Measurements from ENCODE around the gene TUBB8.
"Not testable (repeated sequence)": the region's sequence is repeated elsewhere in the genome, so short reads cannot be mapped to it uniquely, and the experiment has no call there.

Gene TUBB8

DNA sequence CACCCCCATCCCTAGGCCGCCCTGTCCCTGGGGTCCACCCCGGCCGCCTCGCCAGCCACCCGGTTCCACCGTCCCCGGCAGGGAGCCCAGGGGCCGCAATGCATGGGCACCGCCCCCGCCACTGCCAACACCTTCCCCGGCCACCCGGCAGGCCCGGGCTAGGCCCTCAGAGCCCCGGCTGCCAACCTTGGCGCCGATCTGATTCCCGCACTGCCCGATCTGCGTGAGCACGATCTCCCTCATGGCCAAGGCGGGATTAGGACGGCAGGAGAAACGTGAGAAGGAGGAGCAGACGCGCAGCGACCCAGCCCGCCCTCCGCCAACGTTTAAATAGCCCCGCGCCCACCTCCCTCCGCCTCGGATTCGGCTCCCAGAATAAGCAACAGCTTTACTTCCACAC, at the start of gene TUBB8:
Gene TUBB8 (minus strand): TSS at position 301 of the 400 bp plus-strand sequence. CDS start 58 bp downstream, at position 243.
- no peak for DNase-seq

DNA sequence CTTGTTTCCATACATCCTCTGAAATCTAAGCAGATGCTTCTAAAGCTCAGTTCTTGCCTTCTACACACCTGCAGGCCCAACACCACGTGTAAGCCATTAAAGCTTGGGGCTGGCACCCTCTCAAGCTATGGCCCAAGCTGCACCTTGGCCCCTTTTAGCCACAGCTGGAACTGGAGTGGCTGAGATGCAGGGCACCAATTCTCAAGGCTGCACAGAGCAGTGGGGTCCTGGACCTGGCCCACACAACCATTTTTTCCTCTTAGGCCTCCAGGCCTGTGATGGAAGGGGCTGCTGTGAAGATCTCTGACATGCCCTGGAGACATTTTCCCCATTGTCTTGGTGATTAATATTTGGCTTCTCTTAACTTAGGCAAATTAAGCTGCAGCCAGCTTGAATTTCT, 47.4 kb upstream of the TUBB8 start:
- DNase-seq = no peak

DNA sequence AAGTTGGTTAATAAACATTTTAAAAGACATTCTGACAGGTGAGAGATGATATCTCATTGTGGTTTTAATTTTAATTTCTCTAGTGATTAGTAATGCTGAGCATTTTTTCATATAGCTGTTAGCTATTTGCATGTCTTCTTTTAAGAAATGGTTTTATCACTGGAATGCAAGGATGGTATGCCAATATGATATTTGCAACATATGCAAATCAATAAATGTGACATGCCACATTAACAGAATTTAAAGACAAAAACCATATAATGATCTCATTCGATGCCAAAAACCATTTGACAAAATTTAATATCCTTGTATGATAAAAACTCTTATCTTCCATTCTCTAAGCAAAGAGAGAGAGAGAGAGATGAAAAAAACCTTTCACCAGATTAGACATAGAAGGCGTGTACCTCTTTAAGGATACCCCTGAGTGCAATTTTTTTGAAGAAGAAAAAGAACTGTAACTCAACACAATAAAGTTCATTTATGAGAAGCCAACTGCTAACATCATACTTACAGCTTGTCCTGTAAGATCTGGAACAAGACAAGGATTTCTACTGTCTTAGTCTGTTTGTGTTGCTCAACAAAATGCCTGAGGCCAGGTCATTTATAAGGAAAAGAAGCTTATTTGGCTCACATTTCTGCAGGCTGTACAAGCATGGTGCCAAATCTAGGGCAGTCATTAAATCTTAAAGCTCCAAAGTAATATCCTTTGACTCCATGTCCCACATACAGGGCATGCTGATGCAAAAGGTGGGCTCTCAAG, 46.4 kb upstream of the TUBB8 start:
- no peak for DNase-seq

DNA sequence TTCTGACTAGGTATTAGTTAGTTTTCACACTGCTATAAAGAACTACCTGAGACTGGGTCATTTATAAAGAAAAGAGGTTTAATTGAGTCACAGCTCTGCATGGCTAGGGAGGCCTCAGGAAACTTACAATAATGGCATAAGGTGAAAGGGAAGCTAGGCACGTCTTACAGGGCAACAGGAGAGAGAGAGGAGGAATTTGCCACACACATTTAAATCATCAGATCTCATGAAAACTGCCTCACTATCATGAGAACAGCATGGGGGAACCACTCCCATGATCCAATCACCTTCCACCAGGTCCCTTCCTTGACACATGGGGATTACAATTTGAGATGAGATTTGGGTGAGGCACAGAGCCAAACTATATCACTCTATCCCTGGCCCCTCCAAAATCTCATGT, 45.5 kb upstream of the TUBB8 start:
- no peak for DNase-seq

DNA sequence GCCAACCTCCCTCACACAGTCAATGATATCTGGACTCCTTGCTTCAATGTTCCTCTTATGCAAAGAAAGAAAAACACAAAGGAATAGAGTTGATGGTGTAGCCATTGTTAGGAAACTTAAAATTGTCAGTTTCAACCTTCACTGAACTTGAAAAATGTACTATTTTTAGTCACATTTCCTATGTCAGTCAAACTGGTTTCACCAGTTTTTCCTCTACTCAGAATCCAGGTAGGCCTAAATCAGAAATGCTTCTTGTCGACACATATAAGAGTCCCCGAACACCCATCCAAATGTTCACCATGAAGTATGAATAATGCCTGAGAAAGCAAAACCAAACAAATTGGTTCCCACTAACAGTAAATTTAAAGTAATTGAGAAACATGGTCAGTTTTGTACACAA, 43.8 kb upstream of the TUBB8 start:
- DNase-seq = no peak

DNA sequence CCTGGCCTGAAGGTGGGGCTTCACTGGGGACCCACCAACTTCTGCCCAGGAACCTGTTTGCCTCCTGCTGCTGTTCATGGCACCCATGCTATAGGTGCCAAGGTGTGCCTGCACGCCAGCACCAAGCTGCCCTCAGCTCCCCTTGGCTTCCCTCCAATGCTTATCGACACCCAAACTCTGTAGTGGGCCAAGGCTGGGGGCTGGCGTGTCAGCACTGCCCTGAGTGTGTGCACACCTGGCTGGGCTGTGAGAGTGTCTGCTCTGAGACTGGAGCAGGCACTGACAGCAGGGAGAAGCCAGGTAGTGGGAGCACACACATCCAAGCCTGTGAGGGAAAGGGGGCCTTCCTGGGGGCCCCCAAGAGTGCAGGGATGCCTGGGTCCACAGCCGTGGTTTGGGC, 43.1 kb upstream of the TUBB8 start:
- DNase-seq = no peak

DNA sequence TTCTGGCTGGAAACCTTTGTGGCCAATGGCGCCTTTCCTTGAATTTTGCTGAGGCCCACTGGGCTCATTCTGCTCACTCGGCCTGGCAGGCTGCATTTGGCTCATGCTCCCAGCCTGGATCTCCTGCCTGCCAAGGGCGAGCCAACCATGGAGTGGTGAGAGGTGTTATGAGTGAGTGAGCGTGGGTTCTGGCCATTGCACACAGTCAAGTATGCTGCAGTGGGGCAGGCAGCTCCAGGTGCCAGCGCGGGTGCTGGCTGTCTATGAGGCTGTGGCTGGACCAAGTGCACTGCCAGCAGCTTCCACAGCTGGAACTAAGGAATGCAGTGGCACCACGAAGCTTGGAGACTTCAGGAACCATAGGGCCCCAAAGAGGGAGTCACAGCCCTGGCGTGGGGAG, 42.2 kb upstream of the TUBB8 start:
- DNase-seq = no peak

DNA sequence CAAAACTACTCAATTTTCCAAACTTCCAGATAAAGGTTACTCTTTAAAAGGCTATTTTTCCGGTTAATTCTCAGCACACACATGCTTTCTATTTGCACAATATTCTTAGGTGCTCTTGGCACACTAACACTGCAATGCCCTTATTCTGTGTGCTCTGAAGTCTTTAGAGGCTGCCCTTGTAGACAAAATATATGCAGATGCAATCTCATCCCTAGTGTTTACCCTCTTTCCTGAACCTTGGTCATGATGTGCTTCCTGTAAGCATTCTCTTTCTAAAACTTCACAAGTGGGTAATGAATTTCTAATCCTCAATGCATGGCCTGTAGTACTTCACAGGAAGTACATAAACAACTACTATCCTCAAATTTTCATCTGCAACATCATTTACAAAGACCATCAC, 41.1 kb upstream of the TUBB8 start:
- no peak for DNase-seq

DNA sequence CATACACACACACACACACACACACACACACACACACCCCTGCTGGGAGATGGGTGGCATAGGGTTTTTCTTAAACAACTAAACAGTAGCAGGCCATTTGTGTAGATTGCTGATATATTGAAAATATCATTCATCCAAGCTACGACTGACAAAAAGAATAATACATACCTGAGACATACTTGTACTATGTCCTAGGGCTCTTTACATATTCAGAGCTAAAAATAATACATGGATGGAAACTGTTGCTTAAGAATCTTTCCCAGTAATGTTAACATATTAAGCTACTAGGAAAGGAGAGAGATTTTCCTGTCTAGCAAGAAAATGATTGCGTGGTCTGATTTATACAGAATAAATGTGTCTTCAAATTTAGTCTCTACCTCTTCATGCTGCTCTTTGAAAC, 40.2 kb upstream of the TUBB8 start:
- no peak for DNase-seq

DNA sequence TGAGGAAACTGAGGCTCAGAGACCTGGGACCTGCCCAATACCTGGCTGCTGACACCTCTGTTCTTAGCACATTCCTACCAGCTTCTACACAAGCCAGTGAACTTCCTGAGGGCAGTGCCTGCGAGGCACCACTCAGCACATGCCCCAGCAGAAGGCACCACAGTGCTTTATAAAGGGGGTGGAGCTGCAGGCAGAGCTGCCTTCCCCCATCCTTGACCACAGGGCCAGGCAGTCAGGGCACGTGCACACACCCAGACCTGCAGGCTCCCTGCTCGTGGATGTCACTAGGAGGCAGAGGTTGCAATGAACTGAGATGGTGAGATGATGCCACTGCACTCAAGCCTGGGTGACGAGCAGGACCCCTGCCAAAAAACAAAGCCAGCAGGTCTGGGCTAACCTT, 39.2 kb upstream of the TUBB8 start:
- no peak for DNase-seq

DNA sequence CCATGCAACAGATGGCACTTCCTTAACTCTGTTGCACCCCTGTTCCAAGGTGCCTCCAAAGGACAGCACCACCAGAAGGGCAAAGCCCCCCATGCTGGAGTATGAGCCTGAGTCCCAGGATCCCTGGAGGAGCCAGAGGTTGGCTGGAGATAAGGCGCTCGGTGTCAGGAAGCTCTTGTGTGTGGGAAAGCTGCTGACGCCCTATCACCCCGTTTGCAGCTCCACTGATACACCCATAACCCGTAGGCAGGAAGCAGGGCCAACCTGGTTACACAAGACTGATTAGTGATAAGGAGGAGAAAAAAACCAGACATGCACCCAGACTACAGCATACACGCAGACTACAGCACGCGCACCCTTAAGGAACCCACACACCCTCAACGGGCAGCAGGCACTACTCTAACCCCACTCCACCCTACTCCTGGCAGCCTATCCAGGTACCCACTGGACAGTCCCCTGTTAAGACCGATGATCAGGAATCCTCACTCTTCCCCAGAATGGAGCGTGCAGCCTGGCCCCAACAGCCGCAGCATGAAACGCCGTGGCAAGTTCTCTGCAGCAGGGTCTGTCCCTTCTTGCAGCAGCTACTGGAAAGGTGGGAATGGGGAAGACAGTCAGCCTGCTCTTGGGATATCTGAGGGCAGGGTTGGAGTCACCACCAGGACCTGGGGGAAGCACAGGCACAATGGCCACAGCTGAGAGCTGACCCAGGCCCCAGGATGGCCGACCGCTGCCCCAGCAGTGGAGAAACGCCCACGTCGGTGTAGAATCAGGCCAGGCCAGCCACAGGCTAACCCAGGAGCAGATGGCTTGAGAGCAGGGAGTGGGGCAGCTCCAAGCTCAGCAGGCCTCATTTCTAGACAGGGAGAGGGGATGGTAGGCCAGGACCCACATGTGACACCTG, 38.3 kb upstream of the TUBB8 start:
- no peak for DNase-seq

DNA sequence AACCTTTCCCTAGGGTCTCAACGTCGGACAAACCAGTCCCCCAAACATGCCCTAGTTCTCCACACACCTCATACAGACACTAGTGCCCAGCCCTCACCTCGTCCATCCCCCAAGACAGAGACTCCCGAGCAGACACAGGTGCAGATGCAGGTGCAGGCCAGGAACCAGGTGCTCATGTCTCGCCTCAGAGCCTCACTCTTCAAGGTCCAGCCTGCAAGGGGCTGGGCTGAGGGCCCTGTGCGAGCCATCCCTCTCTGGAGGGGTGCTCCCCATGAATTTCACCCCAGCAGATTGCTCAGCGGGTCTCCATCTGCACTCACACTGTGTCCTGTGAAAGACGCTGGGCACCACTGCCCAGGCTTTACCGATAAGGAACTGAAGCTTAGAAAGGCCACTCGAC, 36.9 kb upstream of the TUBB8 start:
- DNase-seq = no peak

DNA sequence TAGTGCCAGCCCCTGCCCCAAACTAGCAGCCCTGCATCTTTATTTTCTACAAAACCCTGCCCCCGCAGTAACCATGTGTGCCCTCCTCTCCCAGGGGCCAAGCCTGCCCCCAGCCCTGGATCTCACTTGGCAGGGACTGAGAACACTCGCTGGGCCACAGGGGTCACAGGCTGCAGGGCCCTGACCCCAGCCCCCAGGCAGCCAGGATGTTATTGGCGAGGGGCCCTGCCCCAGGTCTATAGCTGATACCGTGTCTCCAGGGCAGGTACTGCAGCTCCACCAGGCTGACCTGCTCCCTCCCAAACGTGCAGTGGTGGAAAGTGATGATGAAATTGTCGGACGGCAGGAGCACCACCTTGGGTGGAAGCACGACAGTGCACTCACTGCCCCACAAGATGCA, 35.9 kb upstream of the TUBB8 start:
- DNase-seq = no peak

DNA sequence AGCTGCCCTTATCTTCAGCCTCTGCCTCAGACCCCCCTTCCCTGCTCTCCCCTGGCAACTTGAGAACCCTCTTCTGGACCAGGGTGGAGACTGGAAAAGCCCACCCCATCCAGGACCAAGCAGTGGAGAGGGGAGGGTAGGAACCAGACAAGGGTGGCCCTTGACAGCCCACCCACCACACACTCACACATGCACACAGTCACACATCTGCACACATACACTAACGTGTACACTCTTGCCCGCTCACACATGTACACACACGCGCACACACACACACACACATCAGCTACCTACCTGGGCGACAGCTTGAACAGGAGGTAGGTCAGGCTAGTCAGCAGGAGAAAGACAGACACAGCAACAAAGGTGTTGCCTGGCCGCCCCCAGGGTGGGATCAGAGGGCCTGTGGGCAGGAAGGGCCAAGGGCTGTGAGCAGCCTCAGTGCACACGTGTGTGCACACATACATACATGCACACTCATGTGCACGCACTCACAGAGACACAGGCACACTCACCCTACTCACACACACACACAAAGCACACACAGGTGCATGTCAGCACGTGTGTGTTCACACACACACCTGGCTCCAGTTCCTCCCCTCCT, 34.9 kb upstream of the TUBB8 start:
- no peak for DNase-seq

DNA sequence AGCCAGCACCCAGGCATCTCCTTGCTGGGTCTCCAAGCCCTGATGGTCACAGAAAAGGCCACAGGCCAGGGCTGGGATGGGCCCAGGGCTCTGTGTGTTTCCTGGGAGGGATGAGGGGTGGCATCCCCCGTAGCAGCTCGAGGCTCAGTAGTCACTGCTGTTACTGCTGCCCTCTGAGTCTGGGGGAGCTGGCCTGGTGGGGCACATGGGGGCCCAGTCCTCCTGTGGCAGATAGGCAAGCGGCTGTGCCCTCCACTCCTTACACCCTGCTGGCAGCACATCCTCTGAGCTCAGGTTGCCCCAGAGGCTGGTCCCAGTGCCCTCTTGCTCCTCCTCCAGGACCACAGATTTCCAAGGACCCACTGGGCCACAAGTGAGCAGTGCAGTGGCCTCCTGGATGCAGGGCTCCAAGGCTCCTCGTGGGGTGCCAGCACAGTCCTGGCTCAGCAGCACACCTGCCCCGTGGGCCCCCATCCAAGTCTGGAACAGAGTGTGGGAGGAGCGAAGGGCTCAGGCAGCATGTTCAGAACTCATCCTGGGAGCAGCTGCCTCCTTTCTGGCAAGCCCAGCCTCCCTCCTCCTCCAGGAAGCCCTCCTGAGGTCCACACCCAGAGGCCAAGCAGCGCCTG, 31.5 kb upstream of the TUBB8 start:
- no peak for DNase-seq

DNA sequence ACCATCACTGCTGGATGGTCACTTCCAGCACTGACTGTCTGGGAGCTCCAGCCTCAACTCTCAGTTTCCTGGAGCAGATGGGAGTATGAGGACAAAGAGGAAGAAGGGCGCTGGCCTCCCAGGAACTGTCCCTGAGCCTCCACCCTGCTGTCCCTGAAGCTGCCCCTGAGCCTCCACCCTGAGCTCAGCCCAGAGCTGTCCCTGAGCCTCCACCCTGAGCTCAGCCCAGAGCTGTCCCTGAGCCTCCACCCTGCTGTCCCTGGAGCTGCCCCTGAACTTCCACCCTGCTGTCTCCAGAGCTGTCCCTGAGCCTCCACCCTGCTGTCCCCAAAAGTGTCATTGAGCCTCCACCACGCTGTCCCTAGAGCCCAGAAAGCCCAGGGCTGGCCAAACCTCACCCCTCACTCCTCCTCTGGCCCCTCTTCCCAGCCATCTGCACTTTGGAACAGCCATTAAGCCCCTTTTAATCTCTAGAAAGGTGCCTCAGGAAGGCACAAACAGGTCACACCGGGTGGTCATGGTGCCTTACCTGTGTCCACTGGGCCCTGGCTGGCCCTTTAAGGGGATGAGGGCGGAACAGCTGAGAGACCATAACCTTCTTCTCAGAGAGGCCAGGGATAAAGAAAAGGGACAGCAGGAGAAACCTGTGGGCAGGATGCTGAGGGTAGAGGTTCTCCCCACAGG, 30.6 kb upstream of the TUBB8 start:
- no peak for DNase-seq

DNA sequence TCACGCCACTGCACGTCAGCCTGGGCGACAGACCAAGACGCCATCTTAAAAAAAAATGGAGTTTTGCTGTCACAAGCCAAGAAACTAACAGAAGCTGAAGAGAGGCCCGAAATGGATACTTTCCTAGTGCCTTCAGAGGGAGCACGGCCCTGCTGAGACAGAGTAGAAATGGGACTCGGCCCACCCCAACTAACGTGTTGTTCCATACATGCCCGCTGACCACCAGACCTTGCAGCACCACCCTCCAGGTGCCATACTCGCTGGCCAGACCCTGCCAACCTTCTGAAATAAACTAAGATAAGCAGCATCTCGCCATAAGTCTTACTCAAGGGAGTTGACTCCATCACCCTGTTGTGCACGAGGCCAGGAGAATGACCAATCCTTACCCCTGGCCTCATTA, 29.5 kb upstream of the TUBB8 start:
- no peak for DNase-seq

DNA sequence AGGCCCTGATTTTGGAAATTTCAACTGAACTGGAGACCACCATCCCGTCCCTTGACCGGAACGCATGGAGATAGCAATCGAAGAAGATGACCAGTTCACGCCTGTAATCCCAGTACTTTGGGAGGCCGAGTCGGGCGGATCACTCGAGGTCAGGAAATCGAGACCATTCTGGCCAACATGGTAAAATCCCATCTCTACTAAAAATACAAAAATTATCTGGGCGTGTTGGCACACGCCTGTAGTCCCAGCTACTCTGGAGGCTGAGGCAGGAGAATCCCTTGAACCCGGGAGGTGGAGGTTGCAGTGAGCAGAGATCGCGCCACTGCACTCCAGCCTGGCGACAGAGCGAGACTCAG, 25.1 kb upstream of the TUBB8 start:
- DNase-seq = not testable (repeated sequence)

DNA sequence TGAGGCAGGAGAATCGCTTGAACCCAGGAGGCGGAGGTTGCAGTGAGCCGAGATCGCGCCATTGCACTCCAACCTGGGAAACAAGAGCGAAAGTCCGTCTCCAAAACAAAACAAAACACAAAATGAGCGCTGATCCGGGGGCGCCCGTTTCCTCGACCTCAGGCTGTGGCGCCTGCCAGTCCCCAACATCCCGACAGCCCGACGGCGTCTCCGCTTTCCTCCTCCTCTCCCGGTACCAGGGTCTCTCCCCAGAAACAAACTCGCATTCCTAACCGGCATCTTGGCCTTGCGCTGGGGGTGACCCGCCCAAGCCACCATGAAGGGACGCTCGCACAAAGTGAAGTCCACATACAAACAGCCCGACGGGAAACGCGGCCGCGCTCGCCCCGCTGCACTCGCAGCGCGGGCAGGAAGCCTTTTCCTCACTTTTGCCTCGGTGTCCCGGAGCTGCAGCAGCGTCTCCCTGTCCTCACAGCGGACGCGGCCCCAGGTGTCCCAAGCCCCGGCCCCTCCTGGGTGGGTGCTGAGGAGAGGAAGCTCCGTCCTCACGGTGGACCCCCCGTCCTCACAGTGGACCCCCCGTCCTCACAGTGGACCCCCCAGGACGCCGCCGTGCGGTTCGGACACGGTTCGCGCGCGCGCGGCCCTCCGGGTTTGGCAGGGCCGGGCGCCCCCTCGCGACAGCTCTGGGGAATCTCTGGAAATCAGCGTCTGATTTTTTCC, 24.6 kb upstream of the TUBB8 start:
- peak; percentile 7 to 36 for DNase-seq

DNA sequence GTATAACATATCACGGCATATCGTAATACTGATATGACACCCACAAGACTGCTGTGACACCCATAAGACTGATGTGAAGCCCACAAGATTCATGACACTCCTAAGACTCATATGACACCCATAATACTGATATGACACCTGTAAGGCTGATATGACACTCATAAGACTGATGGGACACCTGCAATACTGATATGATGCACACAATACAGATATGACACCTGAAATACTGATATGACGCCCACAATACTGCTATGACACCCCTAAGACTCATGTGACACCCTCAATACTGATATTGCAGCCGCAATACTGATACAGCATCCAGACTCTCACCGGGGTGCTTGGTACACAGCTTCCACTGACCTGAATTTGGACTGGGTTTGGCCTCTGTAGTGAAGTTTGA, 19.1 kb upstream of the TUBB8 start:
- DNase-seq = not testable (repeated sequence)

DNA sequence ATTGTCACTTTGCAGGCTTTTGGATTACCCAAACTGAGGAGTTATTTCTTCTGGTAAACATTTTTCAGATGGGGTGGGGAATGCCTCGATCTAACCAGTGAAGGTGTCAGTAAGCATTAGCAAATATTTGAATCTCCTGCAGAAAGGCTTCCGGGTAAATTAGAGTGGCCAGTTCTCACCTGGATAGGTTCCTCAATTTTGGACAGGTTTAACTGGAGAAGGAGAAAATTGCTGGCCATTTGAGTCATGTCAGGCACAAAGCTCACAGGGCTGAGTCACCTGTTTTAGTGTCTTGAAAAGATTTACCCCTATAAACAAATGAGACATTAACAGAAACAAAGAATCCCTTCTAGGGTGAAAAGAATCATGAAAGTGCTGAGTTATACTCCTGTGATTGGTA, 830 bp upstream of the TUBB8 start:
- not testable (repeated sequence) for DNase-seq

DNA sequence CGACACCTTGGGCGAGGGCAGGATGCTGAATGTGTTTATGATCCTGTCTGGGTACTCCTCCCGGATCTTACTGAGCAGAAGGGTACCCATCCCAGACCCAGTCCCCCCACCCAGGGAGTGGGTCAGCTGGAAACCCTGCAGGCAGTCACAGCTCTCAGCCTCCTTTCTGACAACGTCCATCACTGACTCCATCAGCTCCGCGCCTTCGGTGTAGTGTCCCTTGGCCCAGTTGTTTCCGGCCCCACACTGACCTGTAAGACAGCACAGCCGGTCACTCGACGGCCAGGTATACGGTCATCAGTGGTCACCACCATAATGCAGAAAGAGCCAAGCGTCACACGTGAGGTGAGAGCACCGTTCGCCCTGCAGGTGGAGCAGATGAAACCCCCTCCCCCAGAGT, 1.2 kb downstream of the TUBB8 start:
- DNase-seq = not testable (repeated sequence)

Measured in inflammatory macrophage treated with lipopolysaccharide for 1 hour (primary cell).